A549 (cell line): ENCODE data around the gene FAM163B. TPM values are rescaled to one million over a fixed set of nuclear protein-coding genes. Genes with fewer than 3 reads are reported as not detected.

Experiments
- ATAC-seq, 2 experiments: fragments of 200-7000 bp in 1 of 2; fragments of >200 bp in 1 of 2; cut with Nextera tagmentation in 1 of 2; cut with Tn5 transposase in 1 of 2; 3 replicates each; pipeline versions ENCODE4 v1.8.0 to v1.9.1; 2018 to 2020; ENCODE audit warnings: mild to moderate bottlenecking in 1 of 2, moderate library complexity in 1 of 2
- CTCF ChIA-PET: fragments of 300-600 bp; sonication (Branson Sonifier 250); formaldehyde crosslinking; extraction: SDS; loops from one replicate; lab custom pipeline; 2021; ENCODE audit warnings: antibody characterized with exemption, inconsistent platforms; lab: Yijun Ruan, JAX
- POLR2A ChIA-PET: fragments of 350-600 bp; formaldehyde crosslinking; extraction: SDS; loops from one replicate; lab custom pipeline; 2021; ENCODE audit warnings: antibody characterized with exemption, inconsistent platforms; lab: Yijun Ruan, JAX
- DNase-seq, 2 experiments: peaks; one replicate each; pipeline versions ENCODE4 v3.0.0 to v3.0.0-alpha.2; 2011 to 2016; ENCODE audit warnings: low read depth in 1 of 2, low spot score in 1 of 2
- FAIRE-seq: peaks from 2 replicates; lab custom pipeline; 2011; peaks lifted over from hg19 to GRCh38; lab: Jason Lieb, UNC
- H3K27ac ChIP-seq, 2 experiments: fragments of >200 bp; sonication (Bioruptor Twin); formaldehyde crosslinking; 3 replicates each; pipeline ENCODE4 v1.5.1; 2016 to 2017
- H3K4me1 ChIP-seq: fragments of >200 bp; sonication (Bioruptor Twin); formaldehyde crosslinking; 3 replicates; pipeline ENCODE4 v1.6.1; 2016
- H3K4me2 ChIP-seq: fragments of >200 bp; sonication (Bioruptor Twin); formaldehyde crosslinking; 3 replicates; pipeline ENCODE4 v1.6.1; 2016
- H3K4me3 ChIP-seq: fragments of >200 bp; sonication (Bioruptor Twin); formaldehyde crosslinking; 3 replicates; pipeline ENCODE4 v1.5.1; 2016
- H3K9me3 ChIP-seq: fragments of >200 bp; sonication (Bioruptor Twin); formaldehyde crosslinking; 3 replicates; pipeline ENCODE4 v1.6.1; 2016
- CBX8 ChIP-seq: fragments of 200-600 bp; sonication (generic); IDR thresholded peaks from 2 replicates; pipeline ENCODE4 v1.6.1; 2016
- ELK1 ChIP-seq: fragments of 150-350 bp; IDR thresholded peaks from 2 replicates; pipeline ENCODE4 v1.6.1; 2014; ENCODE audit warnings: low read depth, mild to moderate bottlenecking, low read length
- FOSL2 ChIP-seq, 2 experiments: fragments of 450-650 bp in 1 of 2; fragments of >200 bp in 1 of 2; sonication (Bioruptor Twin) in 1 of 2; formaldehyde crosslinking; IDR thresholded peaks; 2 replicates each; pipeline versions ENCODE4 v1.5.0 to v1.6.1; 2016 to 2020; ENCODE audit warnings: mild to moderate bottlenecking in 1 of 2, moderate library complexity in 1 of 2
- GATA3 ChIP-seq: IDR thresholded peaks from 2 replicates; pipeline ENCODE4 v1.6.1; 2012; ENCODE audit warnings: borderline replicate concordance
- HDAC2 ChIP-seq: fragments of 200-600 bp; sonication (generic); IDR thresholded peaks from 2 replicates; pipeline ENCODE4 v1.6.1; 2016
- HES2 ChIP-seq: fragments of >200 bp; sonication (Bioruptor Twin); formaldehyde crosslinking; IDR thresholded peaks from 2 replicates; pipeline ENCODE4 v1.6.1; 2016
- HMGXB4 ChIP-seq: fragments of 250-450 bp; sonication (Bioruptor Pico); IDR thresholded peaks from 2 replicates; pipeline ENCODE4 v1.5.0; 2021; ENCODE audit warnings: mild to moderate bottlenecking, moderate library complexity, borderline replicate concordance
- HOXB5 ChIP-seq: fragments of 250-450 bp; sonication (Bioruptor Pico); IDR thresholded peaks from 2 replicates; pipeline ENCODE4 v1.5.0; 2020; ENCODE audit warnings: mild to moderate bottlenecking, moderate library complexity
- JUN ChIP-seq, 2 experiments: fragments of >200 bp; sonication (Bioruptor Twin); formaldehyde crosslinking; IDR thresholded peaks; 2 replicates in 1 of 2; 3 replicates in 1 of 2; pipeline ENCODE4 v1.6.1; 2016 to 2017
- MAZ ChIP-seq: fragments of 150-350 bp; IDR thresholded peaks from 2 replicates; pipeline ENCODE4 v1.6.1; 2014; ENCODE audit warnings: antibody characterized with exemption, low read depth, low read length, borderline replicate concordance
- NPAS2 ChIP-seq: fragments of 250-450 bp; sonication (Bioruptor Pico); IDR thresholded peaks from 2 replicates; pipeline ENCODE4 v1.8.0; 2022; ENCODE audit warnings: mild to moderate bottlenecking, moderate library complexity, borderline replicate concordance
- NR3C1 ChIP-seq: fragments of >200 bp; sonication (Bioruptor Twin); formaldehyde crosslinking; IDR thresholded peaks from 3 replicates; pipeline ENCODE4 v1.6.1; 2017
- POLR2A ChIP-seq: IDR thresholded peaks from 2 replicates; pipeline ENCODE4 v1.6.1; 2012; ENCODE audit warnings: mild to moderate bottlenecking, low read length
- REST ChIP-seq: fragments of 200-600 bp; sonication (generic); IDR thresholded peaks from 2 replicates; pipeline ENCODE4 v1.6.1; 2016; ENCODE audit warnings: antibody characterized with exemption, mild to moderate bottlenecking, moderate library complexity
- SMC3 ChIP-seq: fragments of >200 bp; sonication (Bioruptor Twin); formaldehyde crosslinking; IDR thresholded peaks from 3 replicates; pipeline ENCODE4 v1.6.1; 2018; ENCODE audit warnings: inconsistent platforms
- USF2 ChIP-seq: fragments of 450-650 bp; IDR thresholded peaks from 2 replicates; pipeline ENCODE4 v1.6.1; 2014; ENCODE audit warnings: antibody characterized with exemption
- ZC3H11A ChIP-seq: fragments of 450-650 bp; IDR thresholded peaks from 2 replicates; pipeline ENCODE4 v1.6.1; 2014; ENCODE audit warnings: antibody characterized with exemption, mild to moderate bottlenecking
- ZFP36 ChIP-seq: fragments of 450-650 bp; IDR thresholded peaks from 2 replicates; pipeline ENCODE4 v1.6.1; 2014; ENCODE audit warnings: borderline replicate concordance; ENCODE audit not compliant: partially characterized antibody
- ZNF302 ChIP-seq: fragments of 250-450 bp; sonication (Bioruptor Pico); IDR thresholded peaks from 2 replicates; pipeline ENCODE4 v1.9.0; 2021; ENCODE audit warnings: inconsistent platforms, mild to moderate bottlenecking, moderate library complexity
- ZSCAN20 ChIP-seq: fragments of 250-450 bp; sonication (Bioruptor Pico); IDR thresholded peaks from 2 replicates; pipeline ENCODE4 v1.8.0; 2022; ENCODE audit warnings: mild to moderate bottlenecking, moderate library complexity
- WGBS: methylation state at CpG from one replicate; pipeline ENCODE4 v1.1.6; 2017; ENCODE audit errors: missing lambda C conversion rate; 5-methylcytosine and 5-hydroxymethylcytosine counted together
- polyA plus RNA-seq, 4 experiments: library from polyadenylated mRNA; depleted of rRNA in 3 of 4; stranded (reverse); fragments of >200 nt; fragmentation: RNase III in 1 of 4; extraction: RNeasy Plus Mini Kit Qiagen cat#74134 plus additional on column Dnase treatment in 1 of 4; gene quantifications; 2 replicates in 3 of 4; 3 replicates in 1 of 4; pipeline ENCODE4 v1.2.3, GENCODE V29; 2011 to 2017

The FAM163B gene
- polyA plus RNA-seq, 2 of the 4 experiments (the other 2 are of a cell fraction): not detected

GRCh38 chr9:133635533-133636531 lies 26.6 kb upstream of the FAM163B start, which contains the start of gene DBH:
TSS of gene DBH (plus strand) at chr9:133636363. CDS start at chr9:133636372, 9 bp downstream.
- no peak within 1 kb of the TSS for H3K27ac ChIP-seq
- FAIRE-seq: no peak
- no peak for DNase-seq
- TF ChIP-seq ZC3H11A (no peak), SMC3 (no peak), ZFP36 (no peak), HMGXB4 (no peak), ZNF302 (no peak), HOXB5 (CRISPR knock-in tag) (no peak), ZSCAN20 (CRISPR knock-in tag) (no peak), USF2 (no peak), FOSL2 (IDR thresholded peaks at IDR 0.05) (no peak), FOSL2 (CRISPR knock-in tag; IDR thresholded peaks at IDR 0.05) (no peak), NR3C1 (no peak), HDAC2 (no peak), REST (no peak), CBX8 (no peak), MAZ (no peak), GATA3 (no peak), HES2 (no peak), ELK1 (no peak), NPAS2 (no peak), JUN (IDR thresholded peaks at IDR 0.05) (no peak), POLR2A (no peak)
- ATAC-seq: no peak
- H3K4me1 ChIP-seq: no peaks in the 10 kb centered on the region
- 47% methylated on average over 21 of the region's 24 CpGs for WGBS
- ChIA-PET CTCF (interaction anchor here (1.3 to 1.4 kb wide), 3 partner anchors 12 to 359 kb away, joined by 3 to 6 read pairs (median 4); no protein-coding TSS in a partner anchor), POLR2A (no interaction called here)
- H3K4me3 ChIP-seq: no peak within 1 kb of the TSS
- no peaks in the 10 kb centered on the region for H3K9me3 ChIP-seq
- no peak within 1 kb of the TSS for H3K4me2 ChIP-seq
